ENCODE data around the gene LTBP1. TPM values are rescaled to one million over a fixed set of nuclear protein-coding genes. Genes with fewer than 3 reads are reported as not detected.
"Not testable (repeated sequence)": the region's sequence is repeated elsewhere in the genome, so short reads cannot be mapped to it uniquely, and the experiment has no call there.

Gene LTBP1
- total RNA-seq, 2 donors from 2014 or later: 21.2 to 24.8 TPM

DNA sequence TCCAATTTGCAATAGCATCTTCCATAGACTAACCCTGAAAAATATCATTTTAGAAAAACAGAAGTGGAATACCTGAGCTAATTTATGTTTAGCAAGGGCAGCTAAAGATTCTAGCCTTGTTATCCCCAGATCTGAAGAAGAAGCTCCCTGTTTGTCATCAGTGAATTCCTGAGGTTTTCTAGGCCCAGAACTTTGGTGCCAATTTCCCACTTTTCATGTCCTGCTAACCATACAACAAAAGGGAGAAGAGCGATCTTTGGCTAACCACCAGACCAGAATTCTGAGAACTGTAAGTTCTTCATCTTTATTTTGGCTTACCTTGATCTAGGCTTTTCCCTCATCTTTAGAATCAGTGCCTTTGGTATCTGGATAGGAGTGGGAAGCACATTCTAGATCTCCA, 478.4 kb downstream of the LTBP1 start:
- no peak for ATAC-seq
- intact Hi-C loops (cut with DNase I, micrococcal nuclease): no loop called here
- DNase-seq: no peak

DNA sequence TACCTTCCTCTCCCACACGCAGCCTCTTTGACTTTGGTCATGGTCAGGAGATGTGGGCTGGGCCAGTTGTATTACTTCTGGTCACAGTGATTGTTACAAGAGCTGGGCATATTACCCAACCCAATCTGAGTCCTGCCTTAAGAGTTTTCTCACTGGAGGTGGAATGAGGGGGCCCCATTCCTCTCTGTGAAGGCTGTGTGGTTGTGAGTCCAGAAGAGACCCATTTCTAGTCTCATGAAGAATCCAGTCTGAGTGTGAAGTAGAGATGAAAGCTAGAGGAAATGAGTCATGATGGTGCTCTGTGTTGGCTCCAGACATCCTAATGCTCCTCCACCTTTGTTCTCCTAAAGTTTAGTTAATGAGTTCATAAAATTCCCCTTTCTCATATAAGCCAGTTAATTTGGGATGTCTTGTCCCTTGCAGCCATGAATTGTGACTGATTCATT, 478.9 kb downstream of the LTBP1 start:
- DNase-seq (no peak), ATAC-seq (no peak)
- intact Hi-C loops (cut with DNase I, micrococcal nuclease): no loop called here

DNA sequence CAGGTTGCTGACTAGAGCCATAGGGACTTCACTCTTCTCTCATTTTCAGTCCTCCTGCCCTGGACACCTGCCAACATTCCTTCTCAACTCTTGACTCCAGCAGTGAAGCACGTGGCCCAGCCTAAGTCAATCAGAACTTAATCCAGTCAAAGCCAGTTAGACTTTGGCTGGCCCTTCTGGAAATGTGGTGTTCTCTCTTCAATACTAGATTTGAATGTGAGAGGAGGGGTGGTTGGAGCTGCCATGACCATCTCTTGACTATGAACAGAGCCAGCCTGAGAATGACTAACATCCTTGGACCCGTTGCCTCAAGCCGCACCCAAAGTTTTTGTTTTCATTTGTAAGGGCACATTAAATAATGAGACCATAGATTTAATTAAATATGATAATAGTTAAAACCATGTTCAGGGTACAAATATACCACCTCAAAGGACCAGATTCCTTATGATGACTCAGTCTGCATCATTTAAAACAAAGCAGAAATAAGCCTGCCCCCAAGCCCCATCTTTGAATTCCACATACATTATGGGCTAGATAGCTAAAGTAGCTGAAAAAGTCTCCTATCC, 480.0 kb downstream of the LTBP1 start:
- intact Hi-C loops (cut with DNase I, micrococcal nuclease): no loop called here
- ATAC-seq (no peak), DNase-seq (no peak)

DNA sequence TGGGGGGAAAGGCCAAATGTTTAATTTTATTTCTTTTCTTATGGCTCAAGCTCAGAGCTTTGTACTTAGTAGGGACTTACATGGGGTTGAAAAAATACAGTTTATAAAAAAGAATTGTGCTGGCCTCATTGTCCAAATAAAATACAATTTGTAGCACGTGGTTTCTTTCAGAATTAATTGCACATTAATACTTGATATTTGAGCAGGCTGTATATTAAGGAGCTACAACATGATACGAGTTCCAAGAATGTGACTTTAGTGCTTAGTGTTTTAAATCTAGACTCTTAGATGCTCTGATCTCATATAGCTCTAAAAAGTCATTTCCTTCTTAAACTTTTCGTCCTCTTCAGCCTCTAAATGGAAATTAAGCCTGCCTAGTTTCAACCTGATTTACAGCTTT, 483.3 kb downstream of the LTBP1 start:
- intact Hi-C loops (cut with DNase I, micrococcal nuclease): no loop called here
- DNase-seq (no peak), ATAC-seq (no peak)

DNA sequence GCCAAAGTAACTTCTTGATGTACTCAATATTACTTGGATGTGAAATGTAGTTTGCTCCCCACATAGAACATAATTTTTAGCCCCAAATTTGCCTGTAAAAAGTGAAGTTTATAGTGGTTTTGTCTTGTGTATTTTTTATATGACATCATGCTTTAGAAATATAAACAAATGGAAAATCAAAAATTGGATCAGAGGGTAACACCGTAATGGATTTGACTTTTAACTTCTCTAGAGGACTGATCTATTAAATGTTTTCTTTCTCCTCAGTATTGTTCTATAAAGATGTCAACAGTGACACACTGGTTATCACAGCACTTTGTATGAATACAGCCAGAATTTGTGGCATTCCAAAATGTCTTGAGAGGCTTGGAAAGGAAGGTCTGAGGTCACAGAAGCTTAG, 484.1 kb downstream of the LTBP1 start:
- DNase-seq (no peak), ATAC-seq (no peak)
- intact Hi-C loops (cut with DNase I, micrococcal nuclease): no loop called here

DNA sequence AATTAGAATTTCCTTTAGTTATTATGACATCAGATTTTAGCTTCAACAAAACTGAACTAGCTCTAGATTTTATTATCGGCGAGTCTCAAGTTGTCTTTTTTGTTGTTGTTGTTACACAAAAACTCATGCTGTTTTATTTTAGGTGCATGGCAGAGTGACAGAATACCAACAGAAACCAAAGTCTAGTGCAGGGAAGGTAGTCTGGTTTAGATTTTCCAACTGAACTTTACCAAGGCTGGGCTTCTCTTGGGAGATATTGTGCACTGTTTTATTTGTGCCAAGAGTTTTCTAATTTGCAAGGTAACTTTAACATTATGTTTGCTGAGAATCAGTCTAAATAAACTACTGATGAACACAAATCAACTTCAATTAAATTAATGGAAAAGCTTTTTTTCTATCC, 486.1 kb downstream of the LTBP1 start:
- DNase-seq: no peak
- ATAC-seq: no peak
- intact Hi-C loops (cut with DNase I, micrococcal nuclease): no loop called here

DNA sequence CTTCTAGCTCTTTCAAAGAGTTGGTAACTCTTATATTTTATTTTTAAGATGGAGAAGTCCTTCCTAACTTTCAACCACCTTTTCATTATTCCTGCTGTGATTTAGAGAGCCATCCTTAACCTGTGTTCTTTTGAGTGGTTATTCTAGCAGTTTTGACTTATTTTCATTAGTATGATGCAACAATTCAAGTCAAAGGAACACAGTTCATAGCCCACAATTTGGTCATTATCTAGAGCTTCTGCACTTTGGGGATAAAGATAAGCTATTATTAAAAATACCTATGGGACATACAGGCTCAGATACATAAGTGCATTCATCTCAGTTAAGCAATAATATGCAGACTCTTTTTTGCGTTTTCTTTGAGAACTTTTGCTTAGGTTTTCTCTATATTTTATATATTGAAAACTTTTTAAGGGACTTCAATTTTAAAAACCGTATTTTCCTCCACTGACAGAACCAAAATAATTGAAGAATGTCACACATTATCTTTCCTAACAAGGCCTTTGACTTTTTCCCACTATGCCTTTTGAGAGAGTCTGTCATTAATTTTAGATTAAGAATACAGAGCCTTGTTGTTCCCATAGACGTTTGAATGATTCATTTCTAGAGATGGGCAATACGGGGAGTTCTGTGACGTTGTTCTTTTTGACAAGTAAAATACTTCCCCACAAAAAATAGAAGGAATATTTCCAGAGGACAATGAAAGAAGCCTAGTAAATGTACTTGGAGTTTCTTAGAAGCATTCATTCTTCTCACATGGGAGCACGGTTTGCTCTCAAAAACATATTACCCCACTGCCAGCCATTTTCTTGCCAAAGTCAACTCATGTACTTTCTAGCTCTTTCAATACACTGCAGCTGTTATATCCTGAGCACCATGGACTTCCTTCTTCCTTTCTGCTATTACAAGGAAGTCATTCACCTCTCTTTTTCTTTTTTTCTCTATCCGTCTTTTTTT, 486.8 kb downstream of the LTBP1 start:
- intact Hi-C loops (cut with DNase I, micrococcal nuclease): no loop called here
- DNase-seq (no peak), ATAC-seq (no peak)

DNA sequence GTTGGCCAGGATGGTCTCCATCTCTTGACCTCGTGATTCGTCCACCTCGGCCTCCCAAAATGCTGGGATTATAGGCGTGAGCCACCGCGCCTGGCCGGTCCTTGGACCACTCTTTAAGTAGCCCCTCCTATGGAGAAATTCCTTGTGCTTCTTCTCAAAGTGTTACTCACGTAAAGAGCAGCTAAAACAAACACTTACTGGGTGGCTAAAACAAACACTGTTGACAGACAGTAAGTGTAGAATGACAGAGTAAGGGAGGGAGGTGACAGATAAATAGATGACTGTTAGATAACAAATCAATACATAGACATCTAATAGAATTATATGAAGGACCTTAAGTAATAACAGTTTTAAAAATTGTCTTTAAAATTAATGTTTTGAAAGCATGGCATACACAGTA, 488.8 kb downstream of the LTBP1 start:
- ATAC-seq (no peak), DNase-seq (no peak)
- intact Hi-C loops (cut with DNase I, micrococcal nuclease): no loop called here

DNA sequence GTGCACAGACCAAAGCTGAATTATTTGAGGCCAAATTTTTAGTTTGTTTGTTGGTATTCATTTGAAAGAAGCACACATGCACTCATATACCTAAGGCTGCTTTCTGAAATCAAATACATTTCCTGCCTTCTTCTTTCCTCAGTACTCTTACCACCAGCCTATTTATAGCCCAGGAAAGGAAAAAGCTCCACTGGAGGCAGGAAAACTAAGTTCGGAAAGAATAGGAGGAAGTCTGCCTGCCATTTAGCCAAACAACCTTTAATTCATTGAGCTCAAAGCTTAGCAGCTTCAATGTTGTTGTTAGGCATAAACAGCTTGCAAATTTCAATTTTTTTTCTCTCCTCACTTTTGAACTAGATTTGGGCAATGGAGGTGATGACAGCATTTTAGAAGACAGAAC, 489.3 kb downstream of the LTBP1 start:
- ATAC-seq: no peak
- intact Hi-C loops (cut with DNase I, micrococcal nuclease): no loop called here
- no peak for DNase-seq

DNA sequence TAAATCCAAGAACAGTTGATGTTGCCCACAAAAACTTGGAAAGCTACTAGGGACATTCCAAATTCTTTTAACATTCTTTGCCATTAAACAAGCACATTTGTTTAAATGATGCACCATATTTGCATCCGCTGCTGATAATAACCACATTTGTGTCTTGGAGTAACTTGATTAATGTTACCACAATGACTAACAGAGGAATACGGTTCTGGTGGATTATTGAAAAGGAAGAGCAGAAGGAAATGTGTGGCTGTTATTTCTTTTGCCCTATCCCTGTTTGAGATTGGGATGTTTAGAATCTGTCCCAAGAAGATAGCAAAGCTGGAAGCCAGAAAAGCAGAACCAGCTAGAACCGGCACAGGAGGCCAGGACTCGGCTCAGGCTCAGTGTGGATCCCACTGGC, 490.5 kb downstream of the LTBP1 start:
- ATAC-seq (no peak), DNase-seq (no peak)
- intact Hi-C loops (cut with DNase I, micrococcal nuclease): no loop called here

DNA sequence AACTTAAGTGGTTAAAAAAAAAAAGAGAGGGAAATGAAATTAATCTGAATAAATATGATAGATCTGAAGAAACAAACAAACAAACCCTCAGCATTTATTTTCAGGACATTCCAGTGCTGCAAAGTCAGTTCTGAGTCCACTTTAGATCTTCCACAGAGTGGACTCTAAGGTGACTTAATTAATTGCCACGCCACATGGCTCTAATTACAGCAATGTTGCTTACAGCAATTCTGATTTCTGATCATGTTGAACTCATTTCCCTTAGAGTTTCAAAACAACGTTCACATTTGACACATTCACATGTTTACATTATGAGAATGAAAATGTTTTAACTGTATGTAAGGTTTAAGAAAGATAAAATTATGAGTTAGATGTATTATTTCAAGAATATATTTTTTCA, 491.1 kb downstream of the LTBP1 start:
- no peak for DNase-seq
- no peak for ATAC-seq
- intact Hi-C loops (cut with DNase I, micrococcal nuclease): no loop called here

DNA sequence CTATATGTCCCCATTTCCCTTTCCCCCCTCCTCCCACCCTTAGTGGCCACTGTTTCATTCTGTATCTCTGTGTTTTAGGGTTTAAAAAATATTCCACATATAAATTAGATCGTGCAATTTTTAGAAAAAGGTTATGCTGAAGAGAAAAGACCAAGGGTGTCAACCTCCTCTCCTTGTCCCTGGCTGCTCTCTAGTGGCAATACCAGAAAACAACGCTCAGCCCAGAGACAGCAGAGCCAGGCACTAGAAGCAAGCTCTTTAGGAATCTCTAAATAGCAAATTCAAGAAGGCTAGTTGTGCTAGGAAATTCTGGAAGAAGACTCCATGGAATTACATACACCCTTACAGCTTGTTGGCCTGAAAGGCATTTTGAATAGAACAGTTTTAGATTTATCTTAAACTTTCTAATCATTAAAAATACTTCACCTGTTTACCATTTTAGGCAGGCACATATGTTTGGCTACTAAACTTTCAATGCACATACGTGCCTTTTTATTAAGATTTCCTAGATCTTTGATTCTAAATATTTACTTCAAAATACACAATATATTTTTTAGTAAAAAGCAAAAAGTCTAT, 494.6 kb downstream of the LTBP1 start:
- ATAC-seq (peak; percentile 53), DNase-seq (peak in 1 of 2 donors; percentile 11)
- intact Hi-C loops (cut with DNase I, micrococcal nuclease): no loop called here

DNA sequence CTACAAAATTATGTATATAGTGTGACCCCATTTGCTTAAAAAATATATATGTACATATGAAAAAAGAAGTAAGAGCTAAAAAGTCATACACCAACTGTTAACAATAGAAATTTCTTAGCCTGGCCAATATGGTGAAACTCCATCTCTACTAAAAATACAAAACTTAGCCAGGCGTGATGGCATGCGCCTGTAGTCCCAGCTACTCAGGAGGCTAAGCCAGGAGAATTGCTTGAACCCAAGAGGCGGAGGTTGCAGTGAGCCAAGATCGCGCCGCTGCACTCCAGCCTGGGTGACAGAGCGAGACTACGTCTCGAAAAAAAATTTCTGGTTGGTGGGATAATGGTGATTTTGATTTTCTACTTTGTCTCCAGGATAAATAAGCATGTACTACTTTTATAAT, 495.3 kb downstream of the LTBP1 start:
- ATAC-seq; intact Hi-C loops (cut with DNase I, micrococcal nuclease): not testable (repeated sequence)

DNA sequence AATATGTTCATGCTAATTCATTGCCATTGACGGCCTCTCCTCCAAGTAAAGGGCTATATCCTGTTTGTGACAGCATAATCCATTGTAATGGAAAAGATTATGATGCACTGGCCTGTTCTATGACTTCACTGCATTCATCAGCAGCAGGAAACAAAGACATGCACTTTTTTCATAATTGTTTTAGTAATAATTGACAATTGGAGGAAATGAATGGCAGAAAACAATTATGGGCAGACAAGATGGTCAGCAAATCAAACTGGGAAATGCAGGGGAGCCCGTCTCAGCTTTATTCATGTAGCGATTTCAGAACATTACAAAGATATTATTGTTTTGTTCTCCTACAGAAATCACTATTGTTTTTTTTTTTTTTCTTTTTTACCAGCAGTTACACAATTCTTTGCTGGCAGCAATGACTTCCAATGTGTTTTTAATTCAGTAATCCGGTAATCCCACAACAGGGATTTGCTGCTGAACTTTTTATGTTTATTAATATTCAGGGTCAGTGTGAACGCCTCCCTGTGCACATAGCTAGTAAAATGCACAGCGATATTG, 495.9 kb downstream of the LTBP1 start:
- ATAC-seq (no peak), DNase-seq (no peak)

More for the DNA sequence above, 495.3 kb downstream of the LTBP1 start:
- not testable (repeated sequence) for DNase-seq

DNA sequence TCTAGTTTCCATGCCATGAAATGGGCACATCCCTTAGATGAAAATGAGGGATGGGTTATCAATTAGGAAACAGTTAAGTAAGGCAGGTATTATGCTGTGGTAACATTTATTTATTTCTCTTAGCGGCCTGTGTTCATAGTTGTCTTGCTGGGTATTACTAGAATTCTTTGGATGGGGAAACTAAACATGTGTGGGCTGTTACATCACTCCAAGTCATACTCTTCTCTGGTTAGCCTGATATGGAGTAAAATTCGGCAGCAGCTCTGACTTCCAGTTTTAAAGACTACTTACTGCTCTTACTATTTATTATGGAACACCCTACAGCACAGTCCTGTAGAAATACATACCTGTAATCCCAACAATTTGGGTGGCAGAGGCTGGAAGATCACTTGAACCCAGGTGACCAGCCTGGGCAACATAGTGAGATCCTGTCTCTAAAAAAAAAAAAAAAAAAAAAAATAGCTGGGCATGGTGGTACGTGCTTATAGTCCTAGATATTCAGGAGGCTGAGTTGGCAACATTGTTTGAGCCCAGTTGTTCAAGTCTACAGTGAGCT, 496.6 kb downstream of the LTBP1 start:
- no peak for DNase-seq
- ATAC-seq: no peak
- intact Hi-C loops (cut with DNase I, micrococcal nuclease): no loop called here

More for the DNA sequence above, 495.9 kb downstream of the LTBP1 start:
- intact Hi-C loops (cut with DNase I, micrococcal nuclease): no loop called here

DNA sequence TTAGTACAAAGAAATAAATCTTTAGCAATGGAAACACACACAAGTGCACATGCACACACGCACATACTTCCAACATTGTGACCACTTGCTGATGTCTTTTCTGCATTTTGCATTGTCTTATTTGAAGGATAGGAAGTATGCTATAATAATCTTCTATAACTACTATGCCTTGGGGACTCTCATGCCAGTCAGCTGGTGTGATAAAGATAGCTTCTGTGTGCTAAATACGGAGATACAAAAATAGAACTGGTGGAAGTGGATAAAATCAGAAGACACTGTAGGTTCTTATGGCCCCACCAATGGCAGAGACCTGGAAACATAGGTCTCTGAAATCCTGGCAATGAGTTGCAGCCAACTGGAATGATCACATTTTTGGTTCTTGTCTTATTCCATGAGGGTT, 498.2 kb downstream of the LTBP1 start:
- no peak for ATAC-seq
- intact Hi-C loops (cut with DNase I, micrococcal nuclease): no loop called here

DNA sequence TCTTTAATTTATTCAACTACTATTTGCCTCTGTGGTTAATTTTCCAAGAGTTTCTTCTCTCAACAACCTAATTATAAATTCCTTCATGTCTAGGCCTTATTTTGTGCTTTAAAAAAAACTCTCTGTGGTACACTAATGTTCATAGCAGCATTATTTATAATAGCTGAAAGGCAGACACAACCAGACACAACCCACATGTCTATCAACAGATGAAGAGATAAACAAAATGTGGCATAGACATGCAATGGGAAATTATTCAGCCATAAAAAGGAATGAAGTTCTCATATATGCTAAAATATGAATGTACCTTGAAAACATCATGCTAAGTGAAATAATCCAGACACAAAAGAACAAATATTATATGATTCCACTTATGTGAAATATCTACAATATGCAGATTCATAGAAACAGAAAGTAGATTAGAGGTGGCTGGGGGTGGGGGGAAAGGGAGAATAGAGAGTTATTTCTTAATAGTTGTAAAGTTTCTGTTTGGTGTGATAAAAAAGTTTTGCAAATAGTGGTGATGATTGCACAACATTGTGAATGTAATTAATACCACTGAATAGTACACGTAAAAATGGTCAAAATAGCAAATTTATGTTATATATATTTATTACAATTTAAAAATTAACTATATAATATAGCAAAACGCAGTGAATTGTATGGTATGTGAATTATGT, 501.6 kb downstream of the LTBP1 start:
- no peak for ATAC-seq
- intact Hi-C loops (cut with DNase I, micrococcal nuclease): no loop called here
- DNase-seq: no peak

More for the DNA sequence above, 498.2 kb downstream of the LTBP1 start:
- DNase-seq: no peak

Measured in left colon (tissue), 2 donors.